Middle frontal gyrus (tissue), 1 donor: ENCODE measurements around the gene PCDHB6.
"Not testable (repeated sequence)": the region's sequence is repeated elsewhere in the genome, so short reads cannot be mapped to it uniquely, and the experiment has no call there.

Experiments
- DNase-seq: peaks from one replicate; pipeline ENCODE4 v3.0.0-alpha.2; 2015; ENCODE audit warnings: low spot score; ENCODE audit errors: extremely low spot score

Gene PCDHB6

DNA sequence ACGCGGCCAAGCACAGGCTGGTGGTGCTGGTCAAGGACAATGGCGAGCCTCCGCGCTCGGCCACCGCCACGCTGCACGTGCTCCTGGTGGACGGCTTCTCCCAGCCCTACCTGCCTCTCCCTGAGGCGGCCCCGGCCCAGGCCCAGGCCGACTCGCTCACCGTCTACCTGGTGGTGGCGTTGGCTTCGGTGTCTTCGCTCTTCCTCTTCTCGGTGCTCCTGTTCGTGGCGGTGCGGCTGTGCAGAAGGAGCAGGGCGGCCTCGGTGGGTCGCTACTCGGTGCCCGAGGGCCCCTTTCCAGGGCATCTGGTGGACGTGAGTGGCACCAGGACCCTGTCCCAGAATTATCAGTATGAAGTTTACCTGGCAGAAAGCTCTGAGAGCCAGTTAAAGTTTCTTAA lies 8.0 kb downstream of the PCDHB6 start:
- DNase-seq = not testable (repeated sequence)

DNA sequence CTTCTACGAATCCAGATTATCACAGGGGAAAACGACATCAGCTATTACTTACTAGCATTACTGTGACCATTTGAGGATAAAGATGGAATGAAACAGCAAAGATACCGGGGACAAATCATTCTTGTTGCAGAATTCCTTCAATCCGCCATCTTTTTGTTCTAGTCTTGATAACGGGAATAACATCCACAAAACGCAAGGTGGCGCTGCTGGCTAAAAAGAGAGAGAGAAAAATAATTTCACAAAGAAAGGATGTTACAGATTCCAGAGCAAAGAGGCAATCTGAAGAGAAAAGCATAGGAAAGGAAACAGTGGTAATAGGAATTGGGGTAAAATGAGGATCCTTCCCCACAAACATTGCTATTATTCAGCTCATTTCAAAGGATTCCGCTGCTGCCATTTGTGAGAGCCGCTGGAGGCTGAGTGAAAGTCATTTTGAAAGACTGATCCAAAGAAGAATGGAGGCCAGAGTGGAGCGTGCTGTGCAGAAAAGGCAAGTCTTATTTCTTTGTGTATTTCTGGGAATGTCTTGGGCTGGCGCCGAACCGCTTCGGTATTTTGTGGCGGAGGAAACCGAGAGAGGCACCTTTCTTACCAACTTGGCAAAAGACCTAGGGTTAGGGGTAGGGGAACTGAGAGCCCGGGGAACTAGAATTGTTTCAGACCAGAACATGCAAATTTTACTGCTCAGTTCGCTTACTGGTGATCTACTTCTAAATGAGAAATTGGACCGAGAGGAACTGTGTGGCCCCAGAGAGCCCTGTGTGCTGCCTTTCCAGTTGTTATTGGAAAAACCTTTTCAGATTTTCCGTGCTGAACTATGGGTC lies 22.7 kb downstream of the PCDHB6 start, which contains the start of gene PCDHB7:
Gene PCDHB7, plus strand, starts transcription at position 264 of the 824 bp plus-strand sequence. Its CDS starts 192 bp downstream, at position 456.
- no peak for DNase-seq

DNA sequence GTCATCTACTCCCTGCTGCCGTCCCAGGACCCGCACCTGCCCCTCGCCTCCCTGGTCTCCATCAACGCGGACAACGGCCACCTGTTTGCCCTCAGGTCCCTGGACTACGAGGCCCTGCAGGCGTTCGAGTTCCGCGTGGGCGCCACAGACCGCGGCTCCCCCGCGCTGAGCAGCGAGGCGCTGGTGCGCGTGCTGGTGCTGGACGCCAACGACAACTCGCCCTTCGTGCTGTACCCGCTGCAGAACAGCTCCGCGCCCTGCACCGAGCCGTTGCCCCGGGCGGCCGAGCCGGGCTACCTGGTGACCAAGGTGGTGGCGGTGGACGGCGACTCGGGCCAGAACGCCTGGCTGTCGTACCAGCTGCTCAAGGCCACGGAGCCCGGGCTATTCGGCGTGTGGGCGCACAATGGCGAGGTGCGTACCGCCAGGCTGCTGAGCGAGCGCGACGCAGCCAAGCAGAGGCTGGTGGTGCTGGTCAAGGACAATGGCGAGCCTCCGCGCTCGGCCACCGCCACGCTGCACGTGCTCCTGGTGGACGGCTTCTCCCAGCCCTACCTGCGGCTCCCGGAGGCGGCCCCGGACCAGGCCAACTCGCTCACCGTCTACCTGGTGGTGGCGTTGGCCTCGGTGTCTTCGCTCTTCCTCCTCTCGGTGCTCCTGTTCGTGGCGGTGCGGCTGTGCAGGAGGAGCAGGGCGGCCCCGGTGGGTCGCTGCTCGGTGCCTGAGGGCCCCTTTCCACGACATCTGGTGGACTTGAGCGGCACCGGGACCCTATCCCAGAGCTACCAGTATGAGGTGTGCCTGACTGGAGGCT lies 24.6 kb downstream of the PCDHB6 start:
- not testable (repeated sequence) for DNase-seq

DNA sequence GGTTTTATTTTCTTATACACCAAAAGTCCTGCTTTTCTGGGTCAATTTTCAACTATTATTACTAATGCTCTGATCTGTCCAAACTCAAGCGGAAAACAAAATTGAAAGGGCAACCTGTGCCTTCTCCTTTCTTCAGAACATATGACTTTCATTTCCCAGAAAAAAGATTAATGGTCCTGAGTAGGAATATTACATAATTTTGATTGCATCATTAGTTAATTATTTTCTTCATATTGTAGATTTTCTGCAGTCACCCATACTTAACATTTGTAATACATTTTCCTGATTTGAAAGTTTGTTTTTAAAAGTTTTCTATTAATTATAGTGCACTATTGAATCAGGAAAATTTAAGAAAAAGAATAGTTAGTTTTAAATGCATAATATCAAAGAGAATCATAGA lies 26.1 kb downstream of the PCDHB6 start:
- no peak for DNase-seq

DNA sequence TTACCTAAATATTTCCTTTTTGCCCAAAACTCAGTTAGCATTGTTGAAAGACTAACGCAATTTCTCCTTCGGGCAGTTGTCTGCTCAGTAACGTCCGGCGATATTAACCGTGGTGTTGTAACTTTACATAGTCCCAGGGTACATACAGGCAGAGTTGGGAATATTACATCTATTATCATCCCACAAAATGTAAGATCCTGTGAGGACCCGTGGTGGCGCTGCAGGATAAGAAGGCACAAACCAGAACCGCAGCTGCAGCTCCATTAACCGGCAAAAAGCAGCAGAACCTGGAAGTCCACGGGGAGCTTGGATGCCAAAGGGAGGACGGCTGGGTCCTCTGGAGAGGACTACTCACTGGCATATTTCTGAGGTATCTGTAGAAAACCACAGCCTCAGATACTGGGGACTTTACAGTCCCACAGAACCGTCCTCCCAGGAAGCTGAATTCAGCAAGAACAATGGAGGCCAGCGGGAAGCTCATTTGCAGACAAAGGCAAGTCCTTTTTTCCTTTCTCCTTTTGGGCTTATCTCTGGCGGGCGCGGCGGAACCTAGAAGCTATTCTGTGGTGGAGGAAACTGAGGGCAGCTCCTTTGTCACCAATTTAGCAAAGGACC lies 27.8 kb downstream of the PCDHB6 start, which contains the start of gene PCDHB8:
Gene PCDHB8, plus strand, starts transcription at position 214 of the 615 bp plus-strand sequence. Its CDS starts 245 bp downstream, at position 459.
- not testable (repeated sequence) for DNase-seq

DNA sequence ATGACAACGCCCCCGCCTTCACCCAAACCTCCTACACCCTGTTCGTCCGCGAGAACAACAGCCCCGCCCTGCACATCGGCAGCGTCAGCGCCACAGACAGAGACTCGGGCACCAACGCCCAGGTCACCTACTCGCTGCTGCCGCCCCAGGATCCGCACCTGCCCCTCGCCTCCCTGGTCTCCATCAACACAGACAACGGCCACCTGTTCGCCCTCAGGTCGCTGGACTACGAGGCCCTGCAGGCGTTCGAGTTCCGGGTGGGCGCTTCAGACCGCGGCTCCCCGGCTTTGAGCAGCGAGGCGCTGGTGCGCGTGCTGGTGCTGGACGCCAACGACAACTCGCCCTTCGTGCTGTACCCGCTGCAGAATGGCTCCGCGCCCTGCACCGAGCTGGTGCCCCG lies 29.5 kb downstream of the PCDHB6 start:
- not testable (repeated sequence) for DNase-seq

DNA sequence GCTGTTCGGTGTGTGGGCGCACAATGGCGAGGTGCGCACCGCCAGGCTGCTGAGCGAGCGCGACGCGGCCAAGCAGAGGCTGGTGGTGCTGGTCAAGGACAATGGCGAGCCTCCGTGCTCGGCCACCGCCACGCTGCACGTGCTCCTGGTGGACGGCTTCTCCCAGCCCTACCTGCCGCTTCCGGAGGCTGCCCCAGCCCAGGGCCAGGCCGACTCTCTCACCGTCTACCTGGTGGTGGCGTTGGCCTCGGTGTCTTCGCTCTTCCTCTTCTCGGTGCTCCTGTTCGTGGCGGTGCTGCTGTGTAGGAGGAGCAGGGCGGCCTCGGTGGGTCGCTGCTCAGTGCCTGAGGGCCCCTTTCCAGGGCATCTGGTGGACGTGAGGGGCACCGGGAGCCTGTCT lies 30.0 kb downstream of the PCDHB6 start:
- not testable (repeated sequence) for DNase-seq

DNA sequence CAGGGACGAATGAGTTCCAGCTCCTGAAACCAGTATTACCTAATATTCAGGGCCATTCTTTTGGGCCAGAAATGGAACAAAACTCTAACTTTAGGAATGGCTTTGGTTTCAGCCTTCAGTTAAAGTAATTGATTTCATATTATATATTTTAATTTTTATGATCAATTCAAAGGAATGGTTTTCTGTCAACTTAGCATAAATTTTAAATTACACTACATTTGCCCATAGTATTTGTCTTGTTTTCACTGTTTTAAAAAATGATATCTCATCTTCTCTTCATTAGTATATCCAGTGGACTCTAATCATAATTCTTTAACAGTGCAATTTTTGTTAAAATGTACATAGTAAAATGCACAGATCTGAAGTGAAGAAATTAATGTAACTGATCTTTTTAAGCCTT lies 30.5 kb downstream of the PCDHB6 start:
- DNase-seq = no peak

DNA sequence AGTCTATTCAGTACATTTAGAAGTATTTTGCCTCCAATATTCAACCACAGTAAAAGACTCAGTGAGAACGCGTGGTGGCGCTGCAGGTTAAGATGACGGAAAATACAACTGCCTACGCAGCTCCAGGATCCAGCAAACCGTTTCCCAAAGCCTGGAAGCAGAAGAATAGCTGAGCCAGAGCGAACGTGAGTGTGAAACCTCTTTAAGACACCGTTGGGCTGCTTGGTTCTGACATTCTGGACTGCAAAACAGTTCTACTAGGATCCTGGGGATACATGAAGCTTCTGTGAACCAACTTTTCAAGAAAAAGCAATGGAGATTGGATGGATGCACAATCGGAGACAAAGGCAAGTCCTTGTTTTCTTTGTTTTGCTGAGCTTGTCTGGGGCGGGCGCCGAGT lies 32.4 kb downstream of the PCDHB6 start, which contains the start of gene PCDHB16:
Gene PCDHB16, plus strand, starts transcription at position 140 of the 400 bp plus-strand sequence. Its CDS starts 173 bp downstream, at position 313.
- no peak for DNase-seq

DNA sequence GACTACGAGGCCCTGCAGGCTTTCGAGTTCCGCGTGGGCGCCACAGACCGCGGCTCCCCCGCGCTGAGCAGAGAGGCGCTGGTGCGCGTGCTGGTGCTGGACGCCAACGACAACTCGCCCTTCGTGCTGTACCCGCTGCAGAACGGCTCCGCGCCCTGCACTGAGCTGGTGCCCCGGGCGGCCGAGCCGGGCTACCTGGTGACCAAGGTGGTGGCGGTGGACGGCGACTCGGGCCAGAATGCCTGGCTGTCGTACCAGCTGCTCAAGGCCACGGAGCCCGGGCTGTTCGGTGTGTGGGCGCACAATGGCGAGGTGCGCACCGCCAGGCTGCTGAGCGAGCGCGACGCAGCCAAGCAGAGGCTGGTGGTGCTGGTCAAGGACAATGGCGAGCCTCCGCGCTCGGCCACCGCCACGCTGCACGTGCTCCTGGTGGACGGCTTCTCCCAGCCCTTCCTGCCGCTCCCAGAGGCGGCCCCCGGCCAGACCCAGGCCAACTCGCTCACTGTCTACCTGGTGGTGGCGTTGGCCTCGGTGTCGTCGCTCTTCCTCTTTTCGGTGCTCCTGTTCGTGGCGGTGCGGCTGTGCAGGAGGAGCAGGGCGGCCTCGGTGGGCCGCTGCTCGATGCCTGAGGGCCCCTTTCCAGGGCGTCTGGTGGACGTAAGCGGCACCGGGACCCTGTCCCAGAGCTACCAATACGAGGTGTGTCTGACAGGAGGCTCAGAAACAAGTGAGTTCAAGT lies 34.4 kb downstream of the PCDHB6 start:
- DNase-seq = not testable (repeated sequence)

DNA sequence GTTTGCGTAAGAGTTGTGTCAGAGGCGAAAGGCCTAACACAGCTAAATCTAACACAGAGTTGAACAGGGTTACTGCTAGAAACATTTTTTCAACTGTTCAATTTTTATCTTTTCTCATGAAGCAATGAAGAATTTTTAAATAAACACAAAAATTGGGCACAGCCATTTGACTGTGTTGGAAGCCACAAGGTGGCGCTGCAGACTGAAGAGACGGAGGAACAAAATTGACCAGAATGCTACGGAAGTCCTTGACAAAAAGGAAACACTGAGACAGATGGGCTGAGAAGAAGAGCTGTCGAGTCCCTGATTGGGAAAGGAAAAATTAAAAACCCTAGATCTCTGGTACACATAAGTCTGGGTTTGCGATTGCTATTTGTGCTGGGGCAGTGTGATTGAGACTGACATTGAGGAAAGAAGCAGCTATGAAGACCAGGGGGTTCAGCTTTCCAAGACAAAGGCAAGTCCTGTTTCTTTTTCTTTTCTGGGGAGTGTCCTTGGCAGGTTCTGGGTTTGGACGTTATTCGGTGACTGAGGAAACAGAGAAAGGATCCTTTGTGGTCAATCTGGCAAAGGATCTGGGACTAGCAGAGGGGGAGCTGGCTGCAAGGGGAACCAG lies 37.1 kb downstream of the PCDHB6 start, which contains the start of gene PCDHB9:
Gene PCDHB9, plus strand, starts transcription at position 265 of the 616 bp plus-strand sequence. Its CDS starts 158 bp downstream, at position 423.
- no peak for DNase-seq

DNA sequence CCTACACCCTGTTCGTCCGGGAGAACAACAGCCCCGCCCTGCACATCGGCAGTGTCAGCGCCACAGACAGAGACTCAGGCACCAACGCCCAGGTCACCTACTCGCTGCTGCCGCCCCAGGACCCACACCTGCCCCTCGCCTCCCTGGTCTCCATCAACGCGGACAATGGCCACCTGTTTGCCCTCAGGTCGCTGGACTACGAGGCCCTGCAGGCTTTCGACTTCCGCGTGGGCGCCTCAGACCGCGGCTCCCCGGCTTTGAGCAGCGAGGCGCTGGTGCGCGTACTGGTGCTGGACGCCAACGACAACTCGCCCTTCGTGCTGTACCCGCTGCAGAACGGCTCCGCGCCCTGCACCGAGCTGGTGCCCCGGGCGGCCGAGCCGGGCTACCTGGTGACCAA lies 38.8 kb downstream of the PCDHB6 start:
- not testable (repeated sequence) for DNase-seq

DNA sequence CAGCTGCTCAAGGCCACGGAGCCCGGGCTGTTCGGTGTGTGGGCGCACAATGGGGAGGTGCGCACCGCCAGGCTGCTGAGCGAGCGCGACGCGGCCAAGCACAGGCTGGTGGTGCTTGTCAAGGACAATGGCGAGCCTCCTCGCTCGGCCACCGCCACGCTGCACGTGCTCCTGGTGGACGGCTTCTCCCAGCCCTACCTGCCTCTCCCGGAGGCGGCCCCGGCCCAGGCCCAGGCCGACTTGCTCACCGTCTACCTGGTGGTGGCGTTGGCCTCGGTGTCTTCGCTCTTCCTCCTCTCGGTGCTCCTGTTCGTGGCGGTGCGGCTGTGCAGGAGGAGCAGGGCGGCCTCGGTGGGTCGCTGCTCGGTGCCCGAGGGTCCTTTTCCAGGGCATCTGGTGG lies 39.3 kb downstream of the PCDHB6 start:
- DNase-seq = not testable (repeated sequence)

DNA sequence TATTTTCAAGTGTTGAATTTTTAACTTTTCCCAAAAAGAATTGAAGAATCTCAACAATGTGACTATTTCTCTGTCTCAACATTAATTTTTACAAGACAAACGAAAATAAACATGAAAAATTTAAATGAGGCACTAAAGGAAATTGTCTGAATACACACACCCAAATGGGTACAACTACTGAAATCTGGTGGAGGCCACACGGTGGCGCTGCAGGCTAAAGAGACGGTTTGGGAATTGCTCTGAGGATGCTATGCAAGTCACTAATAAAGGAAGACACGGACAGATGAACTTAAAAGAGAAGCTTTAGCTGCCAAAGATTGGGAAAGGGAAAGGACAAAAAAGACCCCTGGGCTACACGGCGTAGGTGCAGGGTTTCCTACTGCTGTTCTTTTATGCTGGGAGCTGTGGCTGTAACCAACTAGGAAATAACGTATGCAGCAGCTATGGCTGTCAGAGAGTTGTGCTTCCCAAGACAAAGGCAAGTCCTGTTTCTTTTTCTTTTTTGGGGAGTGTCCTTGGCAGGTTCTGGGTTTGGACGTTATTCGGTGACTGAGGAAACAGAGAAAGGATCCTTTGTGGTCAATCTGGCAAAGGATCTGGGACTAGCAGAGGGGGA lies 42.4 kb downstream of the PCDHB6 start, which contains the start of gene PCDHB10:
Gene PCDHB10, plus strand, starts transcription at position 244 of the 616 bp plus-strand sequence. Its CDS starts 200 bp downstream, at position 444.
- DNase-seq = no peak

DNA sequence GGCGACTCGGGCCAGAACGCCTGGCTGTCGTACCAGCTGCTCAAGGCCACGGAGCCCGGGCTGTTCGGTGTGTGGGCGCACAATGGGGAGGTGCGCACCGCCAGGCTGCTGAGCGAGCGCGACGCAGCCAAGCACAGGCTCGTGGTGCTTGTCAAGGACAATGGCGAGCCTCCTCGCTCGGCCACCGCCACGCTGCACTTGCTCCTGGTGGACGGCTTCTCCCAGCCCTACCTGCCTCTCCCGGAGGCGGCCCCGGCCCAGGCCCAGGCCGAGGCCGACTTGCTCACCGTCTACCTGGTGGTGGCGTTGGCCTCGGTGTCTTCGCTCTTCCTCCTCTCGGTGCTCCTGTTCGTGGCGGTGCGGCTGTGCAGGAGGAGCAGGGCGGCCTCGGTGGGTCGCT lies 44.5 kb downstream of the PCDHB6 start:
- DNase-seq = not testable (repeated sequence)

DNA sequence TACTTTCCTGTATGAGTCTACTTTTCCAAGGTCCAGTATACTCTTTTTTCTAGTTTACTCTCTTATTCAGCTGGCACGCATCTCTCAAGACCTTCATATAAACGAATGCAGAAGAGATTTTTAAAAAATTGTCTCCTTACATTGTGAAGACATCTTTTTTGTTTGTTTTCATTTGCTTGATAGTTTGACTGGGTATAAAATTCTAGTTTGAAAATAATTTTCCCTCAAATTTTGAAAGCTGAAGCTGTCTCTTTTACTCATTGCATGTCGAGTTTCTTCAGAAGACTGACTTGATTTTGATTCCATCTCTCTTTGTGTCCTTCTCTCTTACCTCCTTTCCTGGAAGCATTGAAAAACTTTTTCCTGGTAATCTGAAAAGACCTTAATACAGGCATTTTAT lies 46.5 kb downstream of the PCDHB6 start:
- no peak for DNase-seq

DNA sequence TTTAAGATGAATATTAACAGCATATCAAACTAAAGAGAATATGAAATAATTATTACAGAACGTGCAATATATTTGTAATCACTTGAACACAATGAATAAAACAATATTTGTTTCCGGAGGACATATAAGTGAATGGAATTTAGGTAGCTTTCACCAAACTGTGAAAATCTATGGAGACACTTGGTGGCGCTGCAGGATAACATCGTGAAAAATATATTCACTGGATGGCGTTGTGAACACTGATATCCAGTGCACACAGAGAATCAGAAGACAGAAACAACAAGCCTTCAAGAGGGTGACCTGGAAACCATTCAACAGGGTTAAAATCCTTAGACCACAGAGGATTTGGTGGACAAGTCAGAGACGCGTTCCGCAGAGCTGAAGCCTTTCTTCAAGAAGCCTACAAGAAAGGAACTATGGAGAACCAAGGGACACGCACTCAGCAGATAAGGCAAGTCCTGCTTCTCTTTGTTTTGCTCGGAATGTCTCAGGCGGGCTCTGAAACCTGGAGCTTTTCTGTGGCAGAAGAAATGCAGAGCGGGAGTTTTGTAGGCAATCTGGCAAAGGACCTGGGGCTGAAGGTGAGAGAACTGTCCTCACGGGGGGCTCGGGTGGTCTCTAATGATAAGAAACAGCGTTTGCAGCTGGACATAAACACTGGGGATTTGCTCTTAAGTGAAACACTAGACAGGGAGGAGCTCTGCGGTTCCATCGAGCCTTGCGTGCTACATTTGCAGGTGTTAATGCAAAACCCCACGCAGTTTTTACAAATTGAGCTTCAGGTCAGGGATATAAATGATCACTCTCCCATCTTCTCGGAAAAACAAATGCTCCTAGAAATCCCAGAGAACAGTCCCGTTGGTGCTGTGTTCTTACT lies 49.7 kb downstream of the PCDHB6 start, which contains the start of gene PCDHB11:
Gene PCDHB11, plus strand, starts transcription at position 269 of the 877 bp plus-strand sequence. Its CDS starts 148 bp downstream, at position 417.
- DNase-seq = no peak

DNA sequence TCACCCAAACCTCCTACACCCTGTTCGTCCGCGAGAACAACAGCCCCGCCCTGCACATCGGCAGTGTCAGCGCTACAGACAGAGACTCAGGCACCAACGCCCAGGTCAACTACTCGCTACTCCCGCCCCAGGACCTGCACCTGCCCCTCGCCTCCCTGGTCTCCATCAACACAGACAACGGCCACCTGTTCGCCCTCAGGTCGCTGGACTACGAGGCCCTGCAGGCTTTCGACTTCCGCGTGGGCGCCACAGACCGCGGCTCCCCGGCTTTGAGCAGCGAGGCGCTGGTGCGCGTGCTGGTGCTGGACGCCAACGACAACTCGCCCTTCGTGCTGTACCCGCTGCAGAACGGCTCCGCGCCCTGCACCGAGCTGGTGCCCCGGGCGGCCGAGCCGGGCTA lies 51.3 kb downstream of the PCDHB6 start:
- not testable (repeated sequence) for DNase-seq
